Lower leg skin (tissue), 4 donors: ENCODE data around the gene CALHM6. TPM values are rescaled to one million over a fixed set of nuclear protein-coding genes. Genes with fewer than 3 reads are reported as not detected.

Source experiments
- DNase-seq, 2 donors: peaks; one replicate each; pipeline ENCODE4 v3.0.0-alpha.2; 2019; ENCODE audit warnings: low spot score in 2 of 2
- H3K4me3 ChIP-seq: fragments of 200-600 bp; sonication (generic); 2 replicates; pipeline ENCODE4 v1.5.1; 2017; ENCODE audit warnings: mild to moderate bottlenecking, low read depth; ENCODE audit not compliant: poor library complexity, severe bottlenecking
- POLR2A ChIP-seq, 2 donors: fragments of 450-650 bp; IDR thresholded peaks; one replicate each; pipeline ENCODE4 v1.6.1; 2016 to 2017; ENCODE audit warnings: antibody characterized with exemption in 2 of 2, mild to moderate bottlenecking in 1 of 2, moderate library complexity in 1 of 2
- WGBS, 2 donors: methylation state at CpG; one replicate each; pipeline ENCODE4 v1.1.5; 2018; 5-methylcytosine and 5-hydroxymethylcytosine counted together
- intact Hi-C: fragments of 100-400 bp; cut with DNase I; formaldehyde crosslinking; loops from one replicate; pipeline ENCODE4 v1.15.0; 2023; ENCODE audit warnings: low total_unique reads
- total RNA-seq, 4 donors: library from RNA; depleted of rRNA; stranded (reverse); fragments of >200 nt; gene quantifications; one replicate each; pipeline ENCODE4 v1.1.0, GENCODE V29; 2016
- TF ChIP-seq, protein P1 (sequence below), 3 donors: fragments of 450-650 bp; IDR thresholded peaks; one replicate each; pipeline ENCODE4 v1.5.1; 2016; ENCODE audit warnings: antibody characterized with exemption in 3 of 3, mild to moderate bottlenecking in 3 of 3, moderate library complexity in 2 of 3

CALHM6 gene
- total RNA-seq, 4 donors from 2014 or later, result 0.65 to 3.3 (median 2.6) TPM; not detected in 1

DNA sequence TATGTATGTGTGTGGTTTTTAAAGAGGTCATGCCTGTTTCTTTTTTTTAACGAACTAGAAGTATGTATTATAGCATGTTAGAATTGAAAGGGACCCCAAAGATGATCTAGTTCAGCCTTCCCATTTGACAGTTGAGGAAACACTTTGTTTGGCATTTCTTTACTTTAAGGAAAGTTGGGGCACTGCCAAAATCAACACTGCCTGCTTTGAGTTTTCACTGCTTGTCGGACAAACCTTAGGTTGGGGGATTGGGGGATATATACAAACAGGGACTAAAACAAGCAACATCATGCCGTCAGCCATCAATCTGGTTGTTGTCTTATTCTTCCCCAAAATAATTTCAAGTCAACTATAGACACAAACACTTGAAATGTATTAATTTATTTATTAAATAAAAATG, 14.1 kb upstream of the CALHM6 start:
- H3K4me3 ChIP-seq, result no peak overlapping the region
- 57 to 64% methylated on average over 3 of the region's 3 CpGs for WGBS, 2 donors
- no peak for DNase-seq
- TF ChIP-seq, protein P1, sequence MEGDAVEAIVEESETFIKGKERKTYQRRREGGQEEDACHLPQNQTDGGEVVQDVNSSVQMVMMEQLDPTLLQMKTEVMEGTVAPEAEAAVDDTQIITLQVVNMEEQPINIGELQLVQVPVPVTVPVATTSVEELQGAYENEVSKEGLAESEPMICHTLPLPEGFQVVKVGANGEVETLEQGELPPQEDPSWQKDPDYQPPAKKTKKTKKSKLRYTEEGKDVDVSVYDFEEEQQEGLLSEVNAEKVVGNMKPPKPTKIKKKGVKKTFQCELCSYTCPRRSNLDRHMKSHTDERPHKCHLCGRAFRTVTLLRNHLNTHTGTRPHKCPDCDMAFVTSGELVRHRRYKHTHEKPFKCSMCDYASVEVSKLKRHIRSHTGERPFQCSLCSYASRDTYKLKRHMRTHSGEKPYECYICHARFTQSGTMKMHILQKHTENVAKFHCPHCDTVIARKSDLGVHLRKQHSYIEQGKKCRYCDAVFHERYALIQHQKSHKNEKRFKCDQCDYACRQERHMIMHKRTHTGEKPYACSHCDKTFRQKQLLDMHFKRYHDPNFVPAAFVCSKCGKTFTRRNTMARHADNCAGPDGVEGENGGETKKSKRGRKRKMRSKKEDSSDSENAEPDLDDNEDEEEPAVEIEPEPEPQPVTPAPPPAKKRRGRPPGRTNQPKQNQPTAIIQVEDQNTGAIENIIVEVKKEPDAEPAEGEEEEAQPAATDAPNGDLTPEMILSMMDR (IDR thresholded peaks at IDR 0.05), result no peak
- no peak for TF ChIP-seq POLR2A (IDR thresholded peaks at IDR 0.05)
- intact Hi-C loops, result no loop called here

DNA sequence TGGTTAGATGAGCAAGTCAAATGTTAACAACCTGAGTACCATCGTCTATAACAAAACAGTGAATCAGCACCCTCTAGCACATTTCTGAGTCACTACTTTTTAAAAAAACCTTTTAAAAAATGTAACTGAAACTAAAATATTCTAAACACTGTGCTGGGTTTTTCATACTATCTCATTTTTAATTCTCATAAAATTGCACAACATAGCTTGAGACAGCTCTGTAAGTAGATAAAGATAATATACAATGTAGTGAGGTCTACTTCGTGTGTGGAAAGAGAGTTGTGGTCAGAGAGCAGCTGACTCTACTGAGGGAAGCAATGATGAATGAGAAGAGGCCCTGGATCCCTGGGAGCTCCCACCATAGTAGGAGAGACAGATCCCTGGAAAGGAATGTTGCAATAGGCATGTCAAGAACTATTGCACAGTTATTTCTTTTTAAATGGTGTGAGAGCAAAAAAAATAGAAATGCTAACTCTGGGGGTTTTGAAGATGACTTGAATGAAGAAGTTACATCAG, 13.6 kb upstream of the CALHM6 start:
- DNase-seq, result no peak
- TF ChIP-seq, protein P1 (IDR thresholded peaks at IDR 0.05), result no peak
- no peak for TF ChIP-seq POLR2A (IDR thresholded peaks at IDR 0.05)
- H3K4me3 ChIP-seq, result no peak overlapping the region
- 9 to 18% methylated on average over 2 of the region's 2 CpGs for WGBS, 2 donors
- intact Hi-C loops, result no loop called here

DNA sequence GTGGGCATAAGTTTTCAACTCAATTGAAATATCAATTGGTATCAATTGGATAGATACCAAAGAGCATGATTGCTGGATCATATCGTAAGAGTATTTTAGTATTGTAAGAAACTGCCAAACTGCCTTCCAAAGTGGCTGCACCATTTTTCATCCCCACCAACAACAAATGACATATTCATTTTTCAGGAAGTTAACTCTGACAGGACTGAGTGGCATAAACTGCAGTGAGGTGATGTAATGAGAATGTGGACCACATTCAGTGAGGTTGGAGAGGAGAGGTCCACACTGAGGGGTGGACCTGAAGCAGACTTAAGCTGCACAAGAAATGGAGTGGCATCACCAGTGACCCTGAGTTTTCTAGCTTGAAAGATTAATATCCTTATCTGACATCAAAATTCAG, 11.6 kb upstream of the CALHM6 start:
- H3K4me3 ChIP-seq, result no peak overlapping the region
- intact Hi-C loops, result no loop called here
- no peak for DNase-seq
- TF ChIP-seq POLR2A (IDR thresholded peaks at IDR 0.05), result no peak
- TF ChIP-seq, protein P1 (IDR thresholded peaks at IDR 0.05), result no peak
- WGBS, 2 donors, result 32 to 78% methylated on average over 1 of the region's 1 CpG

DNA sequence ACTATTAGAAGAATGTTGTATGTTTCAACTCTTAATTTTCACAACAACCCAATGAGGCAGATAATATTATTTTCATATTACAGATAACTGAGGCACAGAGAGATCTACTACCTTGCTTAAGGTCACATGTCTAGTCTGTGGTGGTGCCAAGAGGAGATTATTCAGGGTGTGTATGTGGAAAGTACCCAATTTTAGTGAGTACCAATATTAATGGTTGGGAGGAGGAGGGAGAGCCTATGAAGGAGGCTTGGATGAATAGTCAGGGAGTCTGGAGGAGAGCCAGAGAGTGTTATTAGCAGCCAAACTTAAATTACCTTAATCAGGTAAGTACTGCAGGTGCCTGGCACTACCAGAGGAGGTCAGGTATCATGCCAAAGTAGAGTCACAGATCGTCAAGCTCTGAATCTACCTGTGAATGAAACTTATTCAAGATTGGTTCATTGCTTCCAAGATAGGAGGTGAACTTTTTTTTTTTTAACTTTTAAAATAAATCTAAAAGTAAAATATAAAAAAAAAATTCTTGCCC, 10.9 kb upstream of the CALHM6 start:
- TF ChIP-seq, protein P1 (IDR thresholded peaks at IDR 0.05), result no peak
- H3K4me3 ChIP-seq, result no peak overlapping the region
- intact Hi-C loops, result no loop called here
- DNase-seq, result no peak
- 48 to 62% methylated on average over 1 of the region's 1 CpG for WGBS, 2 donors

DNA sequence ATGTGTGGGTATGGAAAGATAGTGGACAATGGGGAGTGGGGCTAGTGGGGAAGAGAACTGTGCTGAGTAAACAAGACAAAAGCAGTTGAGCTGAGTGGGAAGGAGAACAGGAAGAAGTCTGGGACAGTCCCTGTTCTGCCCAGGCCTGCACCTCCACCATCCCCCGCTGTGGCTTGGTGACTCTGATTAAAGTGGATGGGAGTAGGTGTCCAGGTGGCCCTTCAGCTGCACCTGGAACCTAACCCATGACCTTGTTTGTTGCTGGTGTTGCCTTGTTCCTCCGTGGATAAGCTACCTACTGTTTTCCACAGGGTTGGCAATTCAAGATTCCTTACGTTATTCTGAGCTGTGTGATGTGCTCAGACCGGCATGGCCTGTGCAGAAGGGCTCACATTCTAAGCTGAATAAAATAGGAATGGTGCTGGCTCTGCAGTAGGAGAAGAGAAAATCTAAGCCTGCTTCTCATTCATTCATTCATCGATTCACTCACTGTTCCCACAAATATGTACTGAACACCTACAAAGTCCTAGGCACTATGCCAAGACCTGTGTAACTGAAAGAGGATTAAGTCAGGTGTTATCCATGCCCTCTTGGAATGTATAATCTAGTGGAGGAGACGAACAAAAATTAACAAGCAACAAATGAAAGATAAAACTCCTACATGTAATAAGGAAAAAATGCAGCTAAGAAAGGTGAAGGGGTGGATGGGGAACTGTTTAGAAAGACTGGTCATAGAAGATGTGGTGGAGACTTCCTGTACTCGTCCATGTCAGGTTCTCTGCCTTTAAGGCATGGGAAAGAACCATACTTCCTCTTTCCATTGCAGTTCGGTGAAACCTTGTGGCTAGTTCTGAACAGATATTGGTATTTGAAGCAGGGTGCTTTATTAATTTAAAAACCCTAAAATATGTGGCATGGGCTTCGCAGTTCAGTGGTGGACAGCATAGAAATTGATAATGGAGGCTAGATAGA, 10.1 kb upstream of the CALHM6 start:
- TF ChIP-seq, protein P1 (IDR thresholded peaks at IDR 0.05), result no peak
- TF ChIP-seq POLR2A (IDR thresholded peaks at IDR 0.05), result no peak
- no peak overlapping the region for H3K4me3 ChIP-seq
- 54 to 60% methylated on average over 9 of the region's 9 CpGs for WGBS, 2 donors
- no peak for DNase-seq
- intact Hi-C loops, result no loop called here
